K562 (cell line): ENCODE results near the gene RNU6-9. TPM values are rescaled to one million over a fixed set of nuclear protein-coding genes. Genes with fewer than 3 reads are reported as not detected.
A peak's percentile ranks its signal among the peaks of the same experiment; 100 is the strongest.

Source experiments
- CBX1 ChIP-seq: sonication (generic); IDR thresholded peaks from 2 replicates; pipeline ENCODE4 v1.6.1; 2016; ENCODE audit warnings: antibody characterized with exemption, low read depth, mild to moderate bottlenecking
- CBX5 ChIP-seq: IDR thresholded peaks from 2 replicates; pipeline ENCODE4 v1.6.1; 2014; ENCODE audit warnings: low read depth, borderline replicate concordance
- CREM ChIP-seq: IDR thresholded peaks from 2 replicates; pipeline ENCODE4 v1.6.1; 2014; ENCODE audit warnings: antibody characterized with exemption, low read depth
- DDX20 ChIP-seq: fragments of 450-650 bp; IDR thresholded peaks from 2 replicates; pipeline ENCODE4 v1.6.1; 2016; ENCODE audit warnings: missing genetic modification characterization, low read depth, mild to moderate bottlenecking, missing compliant biosample characterization, moderate library complexity
- EGR1 ChIP-seq: fragments of 450-650 bp; conservative IDR thresholded peaks from 2 replicates; pipeline ENCODE4 v1.6.1; 2017; ENCODE audit warnings: mild to moderate bottlenecking
- FOXK1 ChIP-seq: sonication (generic); formaldehyde crosslinking; IDR thresholded peaks from 2 replicates; pipeline ENCODE4 v1.8.0; 2022; ENCODE audit warnings: missing genetic modification reagents, mild to moderate bottlenecking, borderline replicate concordance
- KDM2B ChIP-seq: fragments of 250-450 bp; sonication (Bioruptor Pico); IDR thresholded peaks from 2 replicates; pipeline ENCODE4 v1.8.0; 2021; ENCODE audit warnings: mild to moderate bottlenecking, moderate library complexity
- L3MBTL2 ChIP-seq: fragments of 450-650 bp; IDR thresholded peaks from 2 replicates; pipeline ENCODE4 v1.6.1; 2016; ENCODE audit warnings: mild to moderate bottlenecking, moderate library complexity
- MBD1 ChIP-seq: fragments of 250-450 bp; sonication (Bioruptor Pico); IDR thresholded peaks from 2 replicates; pipeline ENCODE4 v1.8.0; 2022; ENCODE audit warnings: inconsistent platforms
- MEIS2 ChIP-seq: fragments of 450-650 bp; IDR thresholded peaks from 2 replicates; pipeline ENCODE4 v1.6.1; 2014; ENCODE audit warnings: mild to moderate bottlenecking; ENCODE audit not compliant: partially characterized antibody
- NFATC3 ChIP-seq: fragments of 450-650 bp; IDR thresholded peaks from 2 replicates; pipeline ENCODE4 v1.6.1; 2017; ENCODE audit warnings: mild to moderate bottlenecking
- NR1H2 ChIP-seq: sonication (generic); formaldehyde crosslinking; IDR thresholded peaks from 2 replicates; pipeline ENCODE4 v1.4.0; 2020; ENCODE audit warnings: mild to moderate bottlenecking, missing genetic modification reagents
- PHF20 ChIP-seq: fragments of 450-650 bp; IDR thresholded peaks from 2 replicates; pipeline ENCODE4 v1.6.1; 2018; ENCODE audit not compliant: partially characterized antibody
- RBM25 ChIP-seq: fragments of 200-400 bp; formaldehyde crosslinking; IDR thresholded peaks from 2 replicates; pipeline ENCODE4 v1.6.1; 2018; ENCODE audit warnings: low read length, low read depth, moderate library complexity; ENCODE audit not compliant: severe bottlenecking
- SNRNP70 ChIP-seq: fragments of 200-400 bp; formaldehyde crosslinking; optimal IDR thresholded peaks from 2 replicates; pipeline ENCODE3; 2017; ENCODE audit warnings: low read depth, low read length
- THRB ChIP-seq: fragments of 450-650 bp; formaldehyde crosslinking; conservative IDR thresholded peaks from 2 replicates; pipeline ENCODE4 v1.4.0; 2022; ENCODE audit warnings: mild to moderate bottlenecking, missing genetic modification characterization
- ZHX1 ChIP-seq: fragments of 150-350 bp; conservative IDR thresholded peaks from 2 replicates; pipeline ENCODE4 v1.6.1; 2014; ENCODE audit warnings: low read length
- ZKSCAN3 ChIP-seq: fragments of 250-450 bp; sonication (Bioruptor Pico); IDR thresholded peaks from 2 replicates; pipeline ENCODE4 v1.4.0; 2020
- ZKSCAN8 ChIP-seq: fragments of 200-800 bp; sonication (Bioruptor generic); IDR thresholded peaks from 2 replicates; pipeline ENCODE4 v1.6.1; 2016; ENCODE audit warnings: missing genetic modification characterization, missing compliant biosample characterization
- ZNF655 ChIP-seq: fragments of 250-450 bp; sonication (Bioruptor Pico); IDR thresholded peaks from 2 replicates; pipeline ENCODE4 v1.5.0; 2021
- ZNF699 ChIP-seq: fragments of 250-450 bp; sonication (Bioruptor Pico); IDR thresholded peaks from 2 replicates; pipeline ENCODE4 v1.8.0; 2021; ENCODE audit warnings: mild to moderate bottlenecking, moderate library complexity; ENCODE audit not compliant: insufficient replicate concordance
- ZNF764 ChIP-seq: fragments of 250-450 bp; sonication (Bioruptor Pico); IDR thresholded peaks from 2 replicates; pipeline ENCODE4 v1.4.0; 2020; ENCODE audit warnings: low read depth, mild to moderate bottlenecking, moderate library complexity
- polyA plus RNA-seq, 8 experiments: library from polyadenylated mRNA; depleted of rRNA in 4 of 8; stranded (reverse) in 5 of 8; unstranded in 3 of 8; fragments of >200 nt; fragmentation: Nextera tagmentation in 2 of 8; fragmentation: Illumina TruSeq in 1 of 8; extraction: Ambion mirVana in 2 of 8; extraction: Trizol in 1 of 8; gene quantifications; 2 replicates each; pipeline versions ENCODE4 v1.2.1 to v1.2.3, GENCODE V29; 2011 to 2014; ENCODE audit warnings: inconsistent platforms in 1 of 8, missing spikeins in 1 of 8
- total RNA-seq, 7 experiments: library from RNA; depleted of rRNA in 6 of 7; stranded (reverse); fragments of >200 nt in 6 of 7; fragmentation: Illumina TruSeq in 2 of 7; extraction: Trizol in 2 of 7; gene quantifications; 2 replicates each; pipeline versions ENCODE4 v1.2.1 to v1.2.3, GENCODE V29; 2011 to 2021; ENCODE audit warnings: low replicate concordance in 1 of 7
- TF ChIP-seq, protein P1 (sequence below): conservative IDR thresholded peaks from 2 replicates; pipeline ENCODE4 v1.6.1; 2011; ENCODE audit warnings: low read depth, mild to moderate bottlenecking, low read length; ENCODE audit not compliant: control insufficient read depth

Gene RNU6-9
- total and polyA plus RNA-seq, 9 of the 15 experiments (the other 6 are each of a cell fraction or from before 2014, with no cell fraction given): not detected

DNA sequence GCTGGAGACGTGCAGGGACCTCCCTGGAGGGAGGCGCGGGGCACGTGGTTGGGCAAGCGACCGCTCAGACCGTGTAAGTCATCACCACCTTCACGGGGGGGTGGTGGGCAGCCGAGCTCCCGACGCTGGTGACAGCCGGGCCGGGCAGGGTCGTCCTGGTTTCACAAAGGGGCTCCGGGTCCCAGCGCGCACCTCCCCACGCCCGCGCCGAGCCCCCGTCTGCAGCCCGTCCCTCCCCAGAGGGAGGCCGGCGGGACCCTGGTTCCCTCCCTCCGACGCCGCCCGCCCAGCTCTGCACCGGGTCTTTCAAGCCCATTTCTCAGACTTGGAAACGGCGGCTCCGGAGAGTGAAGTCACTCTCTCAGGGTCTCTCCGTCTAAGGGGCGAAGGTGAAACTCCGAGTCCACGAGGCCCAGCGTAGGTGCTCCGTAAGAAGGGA, 31.8 kb downstream of the RNU6-9 start (continued):
- TF ChIP-seq ZHX1 (no peak), ZKSCAN3 (no peak), DDX20 (tag) (no peak), EGR1 (no peak), FOXK1 (CRISPR knock-in tag) (no peak), PHF20 (peak; percentile 25), KDM2B (CRISPR knock-in tag) (no peak), THRB (CRISPR knock-in tag) (no peak), ZNF699 (CRISPR knock-in tag) (no peak), MEIS2 (peak; percentile 14), RBM25 (peak; percentile 89), MBD1 (CRISPR knock-in tag) (no peak), SNRNP70 (no peak), NFATC3 (no peak), ZNF655 (no peak), NR1H2 (0 out of 2 replicates have a peak, but pooled peaks have one; percentile 42), L3MBTL2 (peak; percentile 50), ZNF764 (CRISPR knock-in tag) (no peak), ZKSCAN8 (CRISPR knock-in tag) (no peak), CREM (peak; percentile 48; the same call in 1 of the 2 replicates), CBX1 (peak; percentile 62), CBX5 (no peak)
- TF ChIP-seq, protein P1, sequence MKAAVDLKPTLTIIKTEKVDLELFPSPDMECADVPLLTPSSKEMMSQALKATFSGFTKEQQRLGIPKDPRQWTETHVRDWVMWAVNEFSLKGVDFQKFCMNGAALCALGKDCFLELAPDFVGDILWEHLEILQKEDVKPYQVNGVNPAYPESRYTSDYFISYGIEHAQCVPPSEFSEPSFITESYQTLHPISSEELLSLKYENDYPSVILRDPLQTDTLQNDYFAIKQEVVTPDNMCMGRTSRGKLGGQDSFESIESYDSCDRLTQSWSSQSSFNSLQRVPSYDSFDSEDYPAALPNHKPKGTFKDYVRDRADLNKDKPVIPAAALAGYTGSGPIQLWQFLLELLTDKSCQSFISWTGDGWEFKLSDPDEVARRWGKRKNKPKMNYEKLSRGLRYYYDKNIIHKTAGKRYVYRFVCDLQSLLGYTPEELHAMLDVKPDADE: no peak
